ENCODE measurements around the gene EMC7. TPM values are rescaled to one million over a fixed set of nuclear protein-coding genes. Genes with fewer than 3 reads are reported as not detected.
A peak's percentile ranks its signal among the peaks of the same experiment; 100 is the strongest.

Gene EMC7
- total RNA-seq, 1 experiment from 2014 or later, result 32.1 TPM

DNA sequence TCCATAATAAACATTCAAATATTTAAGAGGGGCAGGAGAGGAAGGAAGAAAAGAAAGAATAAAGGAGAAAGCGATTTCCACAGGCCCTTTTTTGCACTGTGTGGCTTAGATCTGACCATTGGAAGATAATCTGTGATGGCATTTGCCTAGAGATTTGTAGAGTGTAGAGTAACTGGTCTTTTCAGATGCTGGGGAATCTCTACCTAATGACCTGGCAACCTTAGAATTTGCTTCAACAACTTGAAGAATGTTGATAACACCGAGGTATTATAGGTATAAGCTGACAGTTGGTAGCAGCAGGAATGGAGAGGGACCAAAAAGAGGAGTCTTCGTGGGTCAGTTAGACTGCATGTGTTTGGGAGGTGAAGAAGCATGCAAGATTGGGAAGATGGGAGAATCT lies 41.7 kb downstream of the EMC7 start:
- TF ChIP-seq PRRX2 (CRISPR knock-in tag; IDR thresholded peaks at IDR 0.05) (no peak), KAT7 (CRISPR knock-in tag; IDR thresholded peaks at IDR 0.05; ENCODE audit: borderline replicate concordance) (no peak), SMAD3 (CRISPR knock-in tag; IDR thresholded peaks at IDR 0.05; ENCODE audit: borderline replicate concordance) (no peak), CBFB (CRISPR knock-in tag; IDR thresholded peaks at IDR 0.05; ENCODE audit: low read depth) (no peak), ETV6 (CRISPR knock-in tag; IDR thresholded peaks at IDR 0.05) (no peak), NR2C2 (CRISPR knock-in tag; IDR thresholded peaks at IDR 0.05) (no peak), SOX15 (CRISPR knock-in tag; IDR thresholded peaks at IDR 0.05) (no peak), JAZF1 (CRISPR knock-in tag; IDR thresholded peaks at IDR 0.05) (no peak), ZNF317 (CRISPR knock-in tag; IDR thresholded peaks at IDR 0.05; ENCODE audit: borderline replicate concordance, low read depth) (no peak), SMAD4 (CRISPR knock-in tag; IDR thresholded peaks at IDR 0.05) (no peak), ZNF121 (CRISPR knock-in tag; IDR thresholded peaks at IDR 0.05) (no peak)
- TF ChIP-seq, protein P1, sequence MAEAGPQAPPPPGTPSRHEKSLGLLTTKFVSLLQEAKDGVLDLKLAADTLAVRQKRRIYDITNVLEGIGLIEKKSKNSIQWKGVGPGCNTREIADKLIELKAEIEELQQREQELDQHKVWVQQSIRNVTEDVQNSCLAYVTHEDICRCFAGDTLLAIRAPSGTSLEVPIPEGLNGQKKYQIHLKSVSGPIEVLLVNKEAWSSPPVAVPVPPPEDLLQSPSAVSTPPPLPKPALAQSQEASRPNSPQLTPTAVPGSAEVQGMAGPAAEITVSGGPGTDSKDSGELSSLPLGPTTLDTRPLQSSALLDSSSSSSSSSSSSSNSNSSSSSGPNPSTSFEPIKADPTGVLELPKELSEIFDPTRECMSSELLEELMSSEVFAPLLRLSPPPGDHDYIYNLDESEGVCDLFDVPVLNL (CRISPR knock-in tag; IDR thresholded peaks at IDR 0.05; ENCODE audit: borderline replicate concordance, low read depth), result no peak
- TF ChIP-seq, protein P2, sequence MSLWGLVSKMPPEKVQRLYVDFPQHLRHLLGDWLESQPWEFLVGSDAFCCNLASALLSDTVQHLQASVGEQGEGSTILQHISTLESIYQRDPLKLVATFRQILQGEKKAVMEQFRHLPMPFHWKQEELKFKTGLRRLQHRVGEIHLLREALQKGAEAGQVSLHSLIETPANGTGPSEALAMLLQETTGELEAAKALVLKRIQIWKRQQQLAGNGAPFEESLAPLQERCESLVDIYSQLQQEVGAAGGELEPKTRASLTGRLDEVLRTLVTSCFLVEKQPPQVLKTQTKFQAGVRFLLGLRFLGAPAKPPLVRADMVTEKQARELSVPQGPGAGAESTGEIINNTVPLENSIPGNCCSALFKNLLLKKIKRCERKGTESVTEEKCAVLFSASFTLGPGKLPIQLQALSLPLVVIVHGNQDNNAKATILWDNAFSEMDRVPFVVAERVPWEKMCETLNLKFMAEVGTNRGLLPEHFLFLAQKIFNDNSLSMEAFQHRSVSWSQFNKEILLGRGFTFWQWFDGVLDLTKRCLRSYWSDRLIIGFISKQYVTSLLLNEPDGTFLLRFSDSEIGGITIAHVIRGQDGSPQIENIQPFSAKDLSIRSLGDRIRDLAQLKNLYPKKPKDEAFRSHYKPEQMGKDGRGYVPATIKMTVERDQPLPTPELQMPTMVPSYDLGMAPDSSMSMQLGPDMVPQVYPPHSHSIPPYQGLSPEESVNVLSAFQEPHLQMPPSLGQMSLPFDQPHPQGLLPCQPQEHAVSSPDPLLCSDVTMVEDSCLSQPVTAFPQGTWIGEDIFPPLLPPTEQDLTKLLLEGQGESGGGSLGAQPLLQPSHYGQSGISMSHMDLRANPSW (CRISPR knock-in tag; conservative IDR thresholded peaks at IDR 0.05; ENCODE audit: low read depth), result no peak
- TF ChIP-seq, protein P3, sequence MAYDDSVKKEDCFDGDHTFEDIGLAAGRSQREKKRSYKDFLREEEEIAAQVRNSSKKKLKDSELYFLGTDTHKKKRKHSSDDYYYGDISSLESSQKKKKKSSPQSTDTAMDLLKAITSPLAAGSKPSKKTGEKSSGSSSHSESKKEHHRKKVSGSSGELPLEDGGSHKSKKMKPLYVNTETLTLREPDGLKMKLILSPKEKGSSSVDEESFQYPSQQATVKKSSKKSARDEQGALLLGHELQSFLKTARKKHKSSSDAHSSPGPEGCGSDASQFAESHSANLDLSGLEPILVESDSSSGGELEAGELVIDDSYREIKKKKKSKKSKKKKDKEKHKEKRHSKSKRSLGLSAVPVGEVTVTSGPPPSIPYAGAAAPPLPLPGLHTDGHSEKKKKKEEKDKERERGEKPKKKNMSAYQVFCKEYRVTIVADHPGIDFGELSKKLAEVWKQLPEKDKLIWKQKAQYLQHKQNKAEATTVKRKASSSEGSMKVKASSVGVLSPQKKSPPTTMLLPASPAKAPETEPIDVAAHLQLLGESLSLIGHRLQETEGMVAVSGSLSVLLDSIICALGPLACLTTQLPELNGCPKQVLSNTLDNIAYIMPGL (CRISPR knock-in tag; IDR thresholded peaks at IDR 0.05), result no peak
- TF ChIP-seq, protein P4, sequence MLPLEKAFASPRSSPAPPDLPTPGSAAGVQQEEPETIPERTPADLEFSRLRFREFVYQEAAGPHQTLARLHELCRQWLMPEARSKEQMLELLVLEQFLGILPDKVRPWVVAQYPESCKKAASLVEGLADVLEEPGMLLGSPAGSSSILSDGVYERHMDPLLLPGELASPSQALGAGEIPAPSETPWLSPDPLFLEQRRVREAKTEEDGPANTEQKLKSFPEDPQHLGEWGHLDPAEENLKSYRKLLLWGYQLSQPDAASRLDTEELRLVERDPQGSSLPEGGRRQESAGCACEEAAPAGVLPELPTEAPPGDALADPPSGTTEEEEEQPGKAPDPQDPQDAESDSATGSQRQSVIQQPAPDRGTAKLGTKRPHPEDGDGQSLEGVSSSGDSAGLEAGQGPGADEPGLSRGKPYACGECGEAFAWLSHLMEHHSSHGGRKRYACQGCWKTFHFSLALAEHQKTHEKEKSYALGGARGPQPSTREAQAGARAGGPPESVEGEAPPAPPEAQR (CRISPR knock-in tag; IDR thresholded peaks at IDR 0.05), result no peak
- TF ChIP-seq, protein P5, sequence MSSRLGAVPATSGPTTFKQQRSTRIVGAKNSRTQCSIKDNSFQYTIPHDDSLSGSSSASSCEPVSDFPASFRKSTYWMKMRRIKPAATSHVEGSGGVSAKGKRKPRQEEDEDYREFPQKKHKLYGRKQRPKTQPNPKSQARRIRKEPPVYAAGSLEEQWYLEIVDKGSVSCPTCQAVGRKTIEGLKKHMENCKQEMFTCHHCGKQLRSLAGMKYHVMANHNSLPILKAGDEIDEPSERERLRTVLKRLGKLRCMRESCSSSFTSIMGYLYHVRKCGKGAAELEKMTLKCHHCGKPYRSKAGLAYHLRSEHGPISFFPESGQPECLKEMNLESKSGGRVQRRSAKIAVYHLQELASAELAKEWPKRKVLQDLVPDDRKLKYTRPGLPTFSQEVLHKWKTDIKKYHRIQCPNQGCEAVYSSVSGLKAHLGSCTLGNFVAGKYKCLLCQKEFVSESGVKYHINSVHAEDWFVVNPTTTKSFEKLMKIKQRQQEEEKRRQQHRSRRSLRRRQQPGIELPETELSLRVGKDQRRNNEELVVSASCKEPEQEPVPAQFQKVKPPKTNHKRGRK (CRISPR knock-in tag; IDR thresholded peaks at IDR 0.05; ENCODE audit: borderline replicate concordance), result no peak
- H3K9me3 Mint-ChIP-seq, result no peaks in the 10 kb centered on the region
- no peaks in the 10 kb centered on the region; the same call in 1 of the 2 replicates for H3K27me3 Mint-ChIP-seq (ENCODE audit: low read depth)
- H3K36me3 Mint-ChIP-seq, result no peaks in the 10 kb centered on the region
- H3K4me1 Mint-ChIP-seq, result no peaks in the 10 kb centered on the region
- no peak overlapping the region for H3K4me3 Mint-ChIP-seq
- ChIA-PET POLR2A (no interaction called here), CTCF (no interaction called here)
- ATAC-seq, result no peak
- DNase-seq (ENCODE audit: low spot score), result no peak
- 0 out of 2 replicates have a peak overlapping the region, but pooled peaks have one; percentile 14 for H3K27ac Mint-ChIP-seq

DNA sequence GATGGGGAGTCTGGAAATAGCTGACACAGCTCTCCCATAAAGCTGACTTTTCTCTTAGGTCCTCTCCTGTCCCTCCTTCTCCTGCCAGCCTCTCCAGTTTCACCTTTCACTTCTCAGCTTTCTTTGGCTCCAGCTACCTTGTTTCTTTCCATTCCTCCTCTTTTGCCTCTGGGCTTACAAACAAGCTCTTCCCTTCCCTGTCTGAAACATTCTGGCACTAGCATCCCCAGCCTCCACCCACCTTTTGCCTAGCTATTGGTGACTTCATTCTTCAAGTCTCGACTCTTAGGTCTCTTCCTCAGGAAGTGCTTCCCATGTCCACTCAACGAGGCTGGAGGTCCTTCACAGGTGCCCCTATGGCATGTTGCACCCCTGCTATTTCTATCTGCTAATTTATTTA lies 42.2 kb downstream of the EMC7 start:
- Mint-ChIP-seq H3K27me3 (ENCODE audit: low read depth) (no peaks in the 10 kb centered on the region; the same call in 1 of the 2 replicates), H3K4me1 (no peaks in the 10 kb centered on the region), H3K9me3 (peaks cover under 1% of the 10 kb centered on the region), H3K4me3 (no peak overlapping the region), H3K27ac (no peak overlapping the region), H3K36me3 (no peaks in the 10 kb centered on the region)
- ChIA-PET POLR2A (no interaction called here), CTCF (no interaction called here)
- DNase-seq (ENCODE audit: low spot score) (no peak), ATAC-seq (no peak)
- TF ChIP-seq NFYB (CRISPR knock-in tag; conservative IDR thresholded peaks at IDR 0.05; ENCODE audit: low read depth) (no peak), GRHL2 (CRISPR knock-in tag; IDR thresholded peaks at IDR 0.05; ENCODE audit: insufficient replicate concordance, severe bottlenecking) (no peak), ZNF416 (CRISPR knock-in tag; IDR thresholded peaks at IDR 0.05) (no peak), TEAD4 (CRISPR knock-in tag; IDR thresholded peaks at IDR 0.05) (no peak), SMAD3 (CRISPR knock-in tag; IDR thresholded peaks at IDR 0.05; ENCODE audit: borderline replicate concordance) (no peak), ZBTB21 (CRISPR knock-in tag; IDR thresholded peaks at IDR 0.05; ENCODE audit: borderline replicate concordance) (no peak), FOXK1 (CRISPR knock-in tag; IDR thresholded peaks at IDR 0.05) (no peak), SMAD4 (CRISPR knock-in tag; IDR thresholded peaks at IDR 0.05) (no peak)
- TF ChIP-seq, protein P3 (CRISPR knock-in tag; IDR thresholded peaks at IDR 0.05), result no peak
- TF ChIP-seq, protein P6, sequence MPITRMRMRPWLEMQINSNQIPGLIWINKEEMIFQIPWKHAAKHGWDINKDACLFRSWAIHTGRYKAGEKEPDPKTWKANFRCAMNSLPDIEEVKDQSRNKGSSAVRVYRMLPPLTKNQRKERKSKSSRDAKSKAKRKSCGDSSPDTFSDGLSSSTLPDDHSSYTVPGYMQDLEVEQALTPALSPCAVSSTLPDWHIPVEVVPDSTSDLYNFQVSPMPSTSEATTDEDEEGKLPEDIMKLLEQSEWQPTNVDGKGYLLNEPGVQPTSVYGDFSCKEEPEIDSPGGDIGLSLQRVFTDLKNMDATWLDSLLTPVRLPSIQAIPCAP (CRISPR knock-in tag; IDR thresholded peaks at IDR 0.05), result no peak

All from WTC11 (cell line).